H1 (cell line): Measurements from ENCODE around the gene SLC22A2. TPM values are rescaled to one million over a fixed set of nuclear protein-coding genes. Genes with fewer than 3 reads are reported as not detected.

Experiments
- CTCF ChIA-PET: fragments of 300-600 bp; sonication (Branson Sonifier 250); formaldehyde crosslinking; loops from one replicate; lab custom pipeline; 2021; ENCODE audit not compliant: partially characterized antibody; lab: Charles Lee
- POLR2A ChIA-PET: fragments of 300-600 bp; sonication (Branson Sonifier 250); formaldehyde crosslinking; loops from one replicate; lab custom pipeline; 2021; ENCODE audit warnings: inconsistent platforms; ENCODE audit not compliant: partially characterized antibody; lab: Charles Lee
- DNase-seq, 2 experiments: peaks; one replicate each; pipeline versions ENCODE4 v3.0.0 to v3.0.0-alpha.2; 2010 to 2022; ENCODE audit warnings: low spot score in 2 of 2, low read depth in 1 of 2, mixed read lengths in 1 of 2
- FAIRE-seq: peaks from 2 replicates; lab custom pipeline; 2011; peaks lifted over from hg19 to GRCh38; lab: Jason Lieb, UNC
- H2AFZ ChIP-seq: 2 replicates; pipeline ENCODE4 v1.8.1; 2012; ENCODE audit warnings: low read length, inconsistent platforms
- H2AK5ac ChIP-seq: 2 replicates; pipeline ENCODE4 v1.6.1; 2013; ENCODE audit warnings: low read depth, low read length
- H2BK120ac ChIP-seq: replicated peaks from 2 replicates; pipeline ENCODE3; 2013; ENCODE audit warnings: low read depth, low read length, inconsistent platforms
- H2BK12ac ChIP-seq: 2 replicates; pipeline ENCODE4 v1.6.1; 2013; ENCODE audit warnings: low read depth, low read length
- H2BK15ac ChIP-seq: 2 replicates; pipeline ENCODE4 v1.6.1; 2013; ENCODE audit warnings: low read length
- H2BK20ac ChIP-seq: 2 replicates; pipeline ENCODE4 v1.6.1; 2013; ENCODE audit warnings: low read length
- H2BK5ac ChIP-seq: 2 replicates; pipeline ENCODE4 v1.6.1; 2013; ENCODE audit warnings: low read depth, low read length
- H3K14ac ChIP-seq: 2 replicates; pipeline ENCODE4 v1.6.1; 2013; ENCODE audit warnings: inconsistent platforms; ENCODE audit not compliant: insufficient read length
- H3K18ac ChIP-seq: 2 replicates; pipeline ENCODE4 v1.6.1; 2013; ENCODE audit warnings: low read length; ENCODE audit errors: extremely low read depth
- H3K23ac ChIP-seq: 2 replicates; pipeline ENCODE4 v1.6.1; 2013; ENCODE audit warnings: inconsistent platforms; ENCODE audit not compliant: insufficient read length
- H3K23me2 ChIP-seq: 2 replicates; pipeline ENCODE4 v1.6.1; 2013; ENCODE audit warnings: low read depth, low read length
- H3K27ac ChIP-seq: 2 replicates; pipeline ENCODE4 v1.6.1; 2011; ENCODE audit warnings: low read depth, low read length, inconsistent platforms
- H3K27me3 ChIP-seq, 4 experiments: replicated peaks in 1 of 4; 1 replicate in 1 of 4; 2 replicates in 3 of 4; pipeline versions ENCODE4 v1.6.1 to v1.8.1; 2011 to 2013; ENCODE audit warnings: low read length in 3 of 4, mild to moderate bottlenecking in 3 of 4, inconsistent platforms in 2 of 4, mixed read lengths in 2 of 4, moderate library complexity in 1 of 4; ENCODE audit not compliant: control insufficient read depth in 3 of 4, insufficient read depth in 3 of 4; ENCODE audit errors: extremely low read depth in 1 of 4
- H3K36me3 ChIP-seq, 4 experiments: 2 replicates each; pipeline versions ENCODE4 v1.6.1 to v1.8.1; 2011 to 2013; ENCODE audit warnings: mild to moderate bottlenecking in 4 of 4, low read length in 3 of 4, moderate library complexity in 2 of 4, control low read depth in 1 of 4, inconsistent platforms in 1 of 4; ENCODE audit not compliant: insufficient read depth in 4 of 4, control insufficient read depth in 2 of 4
- H3K4ac ChIP-seq: replicated peaks from 2 replicates; pipeline ENCODE3; 2013; ENCODE audit warnings: low read length, low read depth, mixed read lengths, inconsistent platforms; ENCODE audit not compliant: insufficient read length
- H3K4me1 ChIP-seq, 4 experiments: replicated peaks in 1 of 4; 1 replicate in 1 of 4; 2 replicates in 3 of 4; pipeline versions ENCODE4 v1.6.1 to v1.8.1; 2011 to 2013; ENCODE audit warnings: low read length in 3 of 4, inconsistent platforms in 2 of 4, mixed read lengths in 1 of 4; ENCODE audit not compliant: insufficient read depth in 4 of 4, control insufficient read depth in 3 of 4
- H3K4me2 ChIP-seq, 2 experiments: 2 replicates each; pipeline versions ENCODE4 v1.6.1 to v1.8.1; 2011 to 2013; ENCODE audit warnings: low read depth in 2 of 2, low read length in 2 of 2, control low read depth in 1 of 2, inconsistent platforms in 1 of 2, mild to moderate bottlenecking in 1 of 2; ENCODE audit not compliant: insufficient read depth in 1 of 2
- H3K4me3 ChIP-seq, 4 experiments: fragments of 200-600, 300-600 bp in 1 of 4; sonication (generic), shearing (Covaris generic), sonication (Bioruptor Twin) in 1 of 4; 2 replicates each; pipeline versions ENCODE4 v1.5.1 to v1.8.1; 2011 to 2016; ENCODE audit warnings: low read length in 4 of 4, low read depth in 3 of 4, control low read depth in 2 of 4, inconsistent platforms in 2 of 4, mild to moderate bottlenecking in 2 of 4, mixed read lengths in 1 of 4, moderate library complexity in 1 of 4; ENCODE audit not compliant: insufficient read depth in 2 of 4; ENCODE audit errors: extremely low read depth in 1 of 4
- H3K56ac ChIP-seq: replicated peaks from 2 replicates; pipeline ENCODE3; 2013; ENCODE audit warnings: low read depth, mild to moderate bottlenecking, mixed read lengths, low read length, inconsistent platforms; ENCODE audit not compliant: insufficient read length
- H3K79me1 ChIP-seq: 2 replicates; pipeline ENCODE4 v1.6.1; 2013; ENCODE audit warnings: low read depth, low read length, control low read depth
- H3K79me2 ChIP-seq, 2 experiments: 2 replicates each; pipeline versions ENCODE4 v1.6.1 to v1.8.1; 2012 to 2013; ENCODE audit warnings: low read length in 2 of 2, mild to moderate bottlenecking in 2 of 2, inconsistent platforms in 1 of 2; ENCODE audit not compliant: insufficient read depth in 2 of 2, control insufficient read depth in 1 of 2
- H3K9ac ChIP-seq, 4 experiments: replicated peaks in 1 of 4; 1 replicate in 1 of 4; 2 replicates in 3 of 4; pipeline versions ENCODE4 v1.6.1 to v1.8.1; 2011 to 2013; ENCODE audit warnings: low read depth in 3 of 4, low read length in 3 of 4, control low read depth in 2 of 4, mild to moderate bottlenecking in 2 of 4, moderate library complexity in 2 of 4, inconsistent platforms in 1 of 4; ENCODE audit errors: extremely low read depth in 1 of 4
- H3K9me3 ChIP-seq, 2 experiments: 2 replicates each; pipeline versions ENCODE4 v1.6.1 to v1.8.1; 2012 to 2013; ENCODE audit warnings: mild to moderate bottlenecking in 2 of 2, moderate library complexity in 2 of 2, control low read depth in 1 of 2, inconsistent platforms in 1 of 2, low read depth in 1 of 2, low read length in 1 of 2, mixed read lengths in 1 of 2; ENCODE audit not compliant: insufficient read depth in 2 of 2
- H4K20me1 ChIP-seq, 2 experiments: replicated peaks in 1 of 2; 2 replicates each; pipeline versions ENCODE3 to v1.8.1; 2011 to 2013; ENCODE audit warnings: inconsistent platforms in 2 of 2, low read length in 2 of 2, mild to moderate bottlenecking in 1 of 2; ENCODE audit not compliant: insufficient read depth in 2 of 2, control insufficient read depth in 1 of 2
- H4K5ac ChIP-seq: 2 replicates; pipeline ENCODE4 v1.6.1; 2013; ENCODE audit warnings: low read length, low read depth, mixed read lengths, inconsistent platforms; ENCODE audit not compliant: insufficient read length
- H4K8ac ChIP-seq: 2 replicates; pipeline ENCODE4 v1.8.0; 2013; ENCODE audit warnings: mild to moderate bottlenecking, moderate library complexity, low read length, inconsistent platforms; ENCODE audit not compliant: insufficient read depth; ENCODE audit errors: extremely low read depth
- H4K91ac ChIP-seq: replicated peaks from 2 replicates; pipeline ENCODE3; 2013; ENCODE audit warnings: low read length, mixed read lengths, inconsistent platforms; ENCODE audit not compliant: insufficient read length
- ASH2L ChIP-seq: fragments of 200-600, 300-600 bp; sonication (generic); IDR thresholded peaks from one replicate; pipeline ENCODE4 v1.7.1; 2017; ENCODE audit warnings: low read length
- BCL11A ChIP-seq, 2 experiments: IDR thresholded peaks; one replicate each; pipeline ENCODE4 v1.6.1; 2011; ENCODE audit warnings: low read depth in 2 of 2, low read length in 2 of 2, mild to moderate bottlenecking in 2 of 2
- CBX5 ChIP-seq: fragments of 300-800, 300-1000 bp; sonication (generic); IDR thresholded peaks from 2 replicates; pipeline ENCODE4 v1.7.1; 2016; ENCODE audit warnings: antibody characterized with exemption, low read length, low read depth
- GTF2F1 ChIP-seq: IDR thresholded peaks from 2 replicates; pipeline ENCODE4 v1.6.1; 2012; ENCODE audit warnings: low read depth, low read length, improper control_type of control experiment, borderline replicate concordance
- HDAC6 ChIP-seq: IDR thresholded peaks from one replicate; pipeline ENCODE4 v1.7.1; 2012; ENCODE audit warnings: low read depth, mild to moderate bottlenecking, inconsistent platforms, low read length, moderate library complexity
- NANOG ChIP-seq: IDR thresholded peaks from 2 replicates; pipeline ENCODE4 v1.6.1; 2011; ENCODE audit warnings: low read length, low read depth, mild to moderate bottlenecking, inconsistent platforms; ENCODE audit not compliant: insufficient read depth, poor library complexity, severe bottlenecking
- SIN3A ChIP-seq, 2 experiments: IDR thresholded peaks in 1 of 2; conservative IDR thresholded peaks in 1 of 2; 2 replicates each; pipeline ENCODE4 v1.6.1; 2011 to 2012; ENCODE audit warnings: low read length in 2 of 2, improper control_type of control experiment in 1 of 2, low read depth in 1 of 2, mild to moderate bottlenecking in 1 of 2
- SIRT6 ChIP-seq: IDR thresholded peaks from one replicate; pipeline ENCODE4 v1.7.1; 2012; ENCODE audit warnings: low read length, inconsistent platforms
- SP1 ChIP-seq: IDR thresholded peaks from 2 replicates; pipeline ENCODE4 v1.6.1; 2011; ENCODE audit warnings: low read depth, low read length
- SP2 ChIP-seq: IDR thresholded peaks from 2 replicates; pipeline ENCODE4 v1.6.1; 2012; ENCODE audit warnings: mild to moderate bottlenecking, low read length, inconsistent platforms
- TCF12 ChIP-seq: IDR thresholded peaks from 2 replicates; pipeline ENCODE4 v1.6.1; 2011; ENCODE audit warnings: low read depth, mild to moderate bottlenecking, low read length
- WGBS, 2 experiments: shearing (Covaris generic) in 1 of 2; methylation state at CpG; one replicate each; pipeline versions ENCODE4 v1.1.6 to v1.1.7; 2013 to 2015; ENCODE audit warnings: low lambda C conversion rate in 2 of 2, mixed read lengths in 2 of 2, inconsistent platforms in 1 of 2, low coverage in 1 of 2, missing lambda C conversion rate in 1 of 2; ENCODE audit not compliant: insufficient replicate concordance in 2 of 2, insufficient coverage in 1 of 2, insufficient read length in 1 of 2; ENCODE audit errors: extremely low coverage in 1 of 2, missing lambda C conversion rate in 1 of 2; 5-methylcytosine and 5-hydroxymethylcytosine counted together
- polyA plus RNA-seq, 7 experiments: library from polyadenylated mRNA; depleted of rRNA in 3 of 7; stranded (reverse) in 5 of 7; unstranded in 2 of 7; fragments of >200 nt in 5 of 7; fragments of 200-250 nt in 2 of 7; gene quantifications; 1 replicate in 5 of 7; 2 replicates in 1 of 7; 4 replicates in 1 of 7; pipeline versions ENCODE4 v1.2.1 to v1.2.3, GENCODE V29; 2011 to 2013; ENCODE audit warnings: missing spikeins in 2 of 7, mixed read lengths in 2 of 7
- total RNA-seq: library from RNA; stranded (reverse); fragmentation: NEBNext Ultra II Directional; extraction: Animal tissue kit (Norgen Biotek cat#: 25700); gene quantifications from 2 replicates; pipeline ENCODE4 v1.2.1, GENCODE V29; 2021

The SLC22A2 gene
- total and polyA plus RNA-seq, 2 of the 8 experiments (the other 6 are each of a cell fraction or from before 2014, with no cell fraction given), result 0.23 to 1.4 TPM

DNA sequence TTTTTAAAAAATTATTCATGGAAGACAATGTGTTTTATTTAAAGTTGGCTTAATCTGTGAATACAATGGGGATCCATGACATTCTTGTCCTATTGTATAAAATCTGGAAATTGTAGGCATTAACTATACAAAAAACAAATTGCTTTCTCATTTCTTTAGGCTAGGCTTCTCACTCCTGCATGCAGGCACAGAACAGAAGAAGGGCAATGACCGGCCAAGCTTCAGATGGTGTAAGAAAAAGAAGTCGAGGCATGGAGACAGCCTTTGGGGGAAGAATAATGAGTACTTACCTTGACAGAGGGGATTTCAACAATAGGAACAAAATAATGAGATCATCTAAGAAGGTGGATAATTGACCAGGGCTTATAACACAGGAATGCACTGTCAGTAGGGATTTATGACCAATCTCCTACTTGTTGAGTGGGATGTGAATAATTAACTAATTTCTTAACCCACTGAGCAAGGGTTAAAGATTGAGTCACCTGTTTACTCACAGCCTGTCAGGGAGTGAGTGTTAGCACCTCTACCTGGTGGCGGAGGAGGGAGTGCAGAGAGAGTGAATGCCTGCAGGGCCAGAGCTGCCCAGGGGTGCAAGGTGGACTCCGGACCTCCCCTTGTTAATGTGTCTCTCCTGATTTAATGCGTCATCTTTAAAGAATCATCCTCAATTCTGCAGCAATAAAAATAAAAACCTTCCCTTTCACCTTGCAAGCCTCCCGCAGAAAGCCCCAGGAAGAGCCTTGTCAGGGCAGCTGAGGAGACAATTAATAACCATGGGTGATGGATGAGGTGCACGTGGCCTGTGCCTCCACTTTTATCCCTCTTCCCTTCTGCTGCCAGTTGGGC lies 3.9 kb downstream of the SLC22A2 start:
- Histone ChIP-seq H3K18ac (0 out of 2 replicates have a peak overlapping the region, but pooled peaks have one; percentile 15), H3K27ac (no peak overlapping the region), H3K79me1 (no peaks in the 10 kb centered on the region), H2AFZ (no peak overlapping the region), H3K36me3 (no peaks in the 10 kb centered on the region), H4K20me1 (no peaks in the 10 kb centered on the region), H3K4ac (no peak overlapping the region), H3K23ac (no peak overlapping the region), H3K56ac (no peak overlapping the region), H3K79me2 (no peaks in the 10 kb centered on the region), H3K27me3 (peaks cover 0 to 3% (median 0%) of the 10 kb centered on the region in 4 experiments; a peak in 1 of 7 replicates), H2BK5ac (no peak overlapping the region; the same call in 1 of the 2 replicates), H2BK15ac (no peak overlapping the region), H3K23me2 (no peaks in the 10 kb centered on the region), H3K4me1 (peaks cover 5 to 26% (median 19%) of the 10 kb centered on the region in 4 experiments; a peak in 5 of 7 replicates), H3K4me3 (no peak overlapping the region), H4K91ac (no peak overlapping the region), H2BK120ac (no peak overlapping the region), H2BK20ac (no peak overlapping the region), H3K9me3 (no peaks in the 10 kb centered on the region), H4K5ac (no peak overlapping the region), H3K9ac (no peak overlapping the region), H2AK5ac (no peak overlapping the region), H4K8ac (no peak overlapping the region), H3K4me2 (no peak overlapping the region), H2BK12ac (no peak overlapping the region), H3K14ac (no peak overlapping the region)
- FAIRE-seq (peak; percentile 70), DNase-seq (no peak)
- ChIA-PET CTCF (interaction anchor here (0.7 kb wide), 1 partner anchor 13 kb away, joined by 5 read pairs; no protein-coding TSS in a partner anchor), POLR2A (no interaction called here)
- 77% methylated on average over 7 of the region's 7 CpGs; no CpG with 5 or more reads in 1 of the 2 experiments for WGBS, 2 experiments
- TF ChIP-seq GTF2F1 (no peak), HDAC6 (no peak), TCF12 (no peak), ASH2L (no peak), NANOG (no peak), BCL11A (IDR thresholded peaks at IDR 0.05; ENCODE audit: low read depth in 2 of 2, low read length in 2 of 2) (no peak), SP1 (no peak), CBX5 (no peak), SP2 (no peak), SIRT6 (no peak), SIN3A (conservative IDR thresholded peaks at IDR 0.05 in 1 of 2, IDR thresholded peaks at IDR 0.05 in 1 of 2; ENCODE audit: low read depth in 1 of 2, low read length in 2 of 2) (no peak)
